C4-2B (cell line): ENCODE data around the gene ZFYVE1.

Experiments used
- H3K27ac ChIP-seq: fragments of 450-650 bp; 2 replicates; pipeline ENCODE4 v1.5.1; 2017
- ZFX ChIP-seq: fragments of 450-650 bp; IDR thresholded peaks from 2 replicates; pipeline ENCODE4 v1.6.1; 2017
- TF ChIP-seq, protein P1 (sequence below): fragments of 450-650 bp; conservative IDR thresholded peaks from 2 replicates; pipeline ENCODE4 v1.5.1; 2017; ENCODE audit warnings: mild to moderate bottlenecking

Gene ZFYVE1

DNA sequence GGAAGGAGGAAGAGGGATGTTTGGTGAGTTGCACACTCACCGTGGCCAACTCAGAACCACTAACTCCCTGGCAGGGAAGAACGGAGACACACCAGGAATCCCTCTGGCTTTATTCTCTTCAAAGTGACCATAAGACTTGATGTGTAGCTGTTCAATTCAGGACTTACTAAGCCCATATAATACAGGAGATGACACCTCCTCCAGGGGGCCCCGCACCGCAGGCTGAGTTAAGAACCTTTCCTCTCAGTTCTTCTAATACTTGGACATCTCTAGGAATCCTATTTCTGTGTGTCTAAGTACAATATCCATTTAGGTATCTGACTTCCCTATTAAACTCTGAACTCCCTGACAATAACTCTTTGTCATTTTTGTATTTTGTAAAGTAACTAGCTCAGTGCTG is 51.1 kb downstream of the ZFYVE1 start:
- TF ChIP-seq ZFX = no peak
- TF ChIP-seq, protein P1, sequence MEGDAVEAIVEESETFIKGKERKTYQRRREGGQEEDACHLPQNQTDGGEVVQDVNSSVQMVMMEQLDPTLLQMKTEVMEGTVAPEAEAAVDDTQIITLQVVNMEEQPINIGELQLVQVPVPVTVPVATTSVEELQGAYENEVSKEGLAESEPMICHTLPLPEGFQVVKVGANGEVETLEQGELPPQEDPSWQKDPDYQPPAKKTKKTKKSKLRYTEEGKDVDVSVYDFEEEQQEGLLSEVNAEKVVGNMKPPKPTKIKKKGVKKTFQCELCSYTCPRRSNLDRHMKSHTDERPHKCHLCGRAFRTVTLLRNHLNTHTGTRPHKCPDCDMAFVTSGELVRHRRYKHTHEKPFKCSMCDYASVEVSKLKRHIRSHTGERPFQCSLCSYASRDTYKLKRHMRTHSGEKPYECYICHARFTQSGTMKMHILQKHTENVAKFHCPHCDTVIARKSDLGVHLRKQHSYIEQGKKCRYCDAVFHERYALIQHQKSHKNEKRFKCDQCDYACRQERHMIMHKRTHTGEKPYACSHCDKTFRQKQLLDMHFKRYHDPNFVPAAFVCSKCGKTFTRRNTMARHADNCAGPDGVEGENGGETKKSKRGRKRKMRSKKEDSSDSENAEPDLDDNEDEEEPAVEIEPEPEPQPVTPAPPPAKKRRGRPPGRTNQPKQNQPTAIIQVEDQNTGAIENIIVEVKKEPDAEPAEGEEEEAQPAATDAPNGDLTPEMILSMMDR = no peak

DNA sequence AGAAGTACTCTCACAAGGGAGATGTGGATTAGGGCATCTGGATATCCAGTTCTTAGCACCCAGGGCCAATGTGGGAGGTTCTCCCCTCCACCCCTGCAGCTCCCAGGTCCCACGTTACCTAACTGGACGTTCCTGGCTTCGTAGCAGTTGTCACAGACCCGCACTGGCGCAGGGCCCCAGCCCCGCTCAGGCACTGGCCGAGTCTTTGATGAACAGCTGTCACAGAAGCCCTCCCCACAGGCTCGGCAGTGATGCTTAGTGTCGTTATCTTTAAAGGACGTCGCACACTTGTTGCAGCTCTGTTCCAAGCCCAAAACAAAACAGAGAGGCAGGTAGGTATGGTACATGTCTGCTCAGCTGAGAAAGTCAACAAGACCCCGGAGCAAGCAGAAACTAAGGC is 52.2 kb downstream of the ZFYVE1 start:
- TF ChIP-seq, protein P1 = no peak
- TF ChIP-seq ZFX = no peak
- no peak overlapping the region for H3K27ac ChIP-seq

More for the DNA sequence above, 51.1 kb downstream of the ZFYVE1 start:
- no peak overlapping the region for H3K27ac ChIP-seq

DNA sequence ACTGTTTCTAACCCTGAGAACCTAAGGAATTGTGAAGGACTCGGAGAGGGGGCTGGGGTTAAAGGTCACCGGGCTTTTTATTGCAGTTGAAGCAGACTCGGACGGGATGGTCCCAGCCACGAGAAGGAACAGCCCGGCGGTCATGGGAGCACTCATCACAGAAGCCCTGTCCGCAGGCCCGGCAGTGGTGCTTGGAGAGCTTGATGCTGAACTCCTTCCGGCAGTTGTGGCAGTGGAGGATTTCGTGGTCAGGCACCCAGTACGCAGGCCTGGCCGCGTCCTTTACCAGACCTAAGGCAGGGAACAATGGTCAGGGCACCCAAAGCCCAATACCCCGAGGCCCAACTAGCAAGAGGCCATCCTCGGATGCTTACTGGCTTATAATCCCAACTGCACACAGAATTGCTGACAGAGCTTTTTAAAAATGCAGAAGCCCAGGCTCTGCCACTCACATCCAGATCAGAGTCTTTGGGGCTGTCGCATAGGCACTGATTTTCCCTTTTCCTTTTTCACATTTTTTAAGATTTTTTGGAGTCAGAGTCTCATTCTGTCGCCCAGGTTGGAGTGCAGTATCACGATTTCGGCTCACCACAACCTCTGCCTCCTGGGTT is 56.0 kb downstream of the ZFYVE1 start:
- no peak overlapping the region for H3K27ac ChIP-seq
- TF ChIP-seq, protein P1 = no peak
- no peak for TF ChIP-seq ZFX

DNA sequence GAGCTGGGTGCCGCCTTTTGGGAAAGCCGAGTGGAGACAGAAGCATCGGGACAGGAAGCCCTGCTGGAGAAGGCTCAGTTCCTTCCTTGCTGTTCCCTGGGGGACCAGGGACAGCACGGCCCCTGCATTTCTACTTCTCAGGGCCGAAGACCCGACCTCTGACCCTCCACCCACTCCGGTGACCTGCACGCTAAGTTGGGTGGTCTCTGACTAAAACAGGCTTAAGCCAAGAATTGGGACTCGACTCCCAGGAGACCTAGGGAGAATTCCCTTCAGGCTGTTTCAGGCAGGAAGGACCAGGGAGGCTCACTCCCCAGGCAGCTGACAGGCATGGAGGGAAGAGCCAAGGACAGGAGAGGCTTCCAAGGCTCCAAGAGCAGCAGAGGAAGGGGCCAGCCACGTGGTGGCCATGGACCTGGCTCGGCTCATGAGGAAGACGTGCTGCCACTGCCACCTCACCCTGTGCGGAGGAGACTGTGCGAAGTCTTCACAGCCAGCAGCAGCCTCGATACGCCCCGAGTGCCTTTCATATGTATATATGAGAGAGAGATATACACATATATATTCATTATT is 56.8 kb downstream of the ZFYVE1 start:
- H3K27ac ChIP-seq = no peak overlapping the region
- TF ChIP-seq, protein P1 = no peak
- no peak for TF ChIP-seq ZFX

DNA sequence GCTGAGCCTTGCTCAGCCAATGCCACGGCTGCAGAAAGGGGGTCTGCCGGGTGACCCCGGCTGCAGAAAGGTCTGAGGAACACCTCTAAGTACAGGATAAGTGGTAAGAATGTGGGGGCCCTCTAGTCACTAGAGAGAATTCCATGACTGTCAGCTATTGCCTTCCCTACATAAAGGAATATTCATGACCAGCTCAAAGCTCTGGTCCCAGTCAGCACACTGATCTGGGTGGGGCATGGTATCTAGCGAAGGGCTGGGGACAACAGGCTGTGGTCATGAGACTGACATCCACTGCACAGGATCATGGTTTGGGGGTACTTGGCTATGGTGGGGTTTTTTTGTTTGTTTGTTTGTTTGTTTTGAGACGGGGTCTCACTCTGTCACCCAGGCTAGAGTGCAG is 58.6 kb downstream of the ZFYVE1 start:
- TF ChIP-seq, protein P1 = no peak
- no peak for TF ChIP-seq ZFX
- no peak overlapping the region for H3K27ac ChIP-seq

DNA sequence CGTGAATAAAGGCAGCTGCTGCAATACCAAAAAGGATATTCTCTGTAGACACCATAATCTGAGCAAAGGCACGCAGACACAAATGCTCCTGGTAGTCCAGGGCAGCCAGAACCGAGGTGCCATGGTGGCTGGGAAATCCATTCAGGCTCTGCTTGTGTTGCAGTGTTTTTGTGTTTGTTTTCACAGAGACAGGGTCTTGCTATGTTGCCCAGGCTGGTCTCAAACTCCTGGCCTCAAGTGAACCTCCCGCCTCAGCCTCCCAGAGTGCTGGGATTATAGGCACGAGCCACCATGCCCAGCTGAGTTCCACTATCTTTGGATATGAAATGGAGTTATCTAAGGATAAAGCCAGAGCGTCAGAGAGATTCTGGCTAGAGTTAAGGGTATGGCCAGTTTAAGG is 60.9 kb downstream of the ZFYVE1 start:
- TF ChIP-seq ZFX = no peak
- TF ChIP-seq, protein P1 = no peak
- H3K27ac ChIP-seq = no peak overlapping the region

DNA sequence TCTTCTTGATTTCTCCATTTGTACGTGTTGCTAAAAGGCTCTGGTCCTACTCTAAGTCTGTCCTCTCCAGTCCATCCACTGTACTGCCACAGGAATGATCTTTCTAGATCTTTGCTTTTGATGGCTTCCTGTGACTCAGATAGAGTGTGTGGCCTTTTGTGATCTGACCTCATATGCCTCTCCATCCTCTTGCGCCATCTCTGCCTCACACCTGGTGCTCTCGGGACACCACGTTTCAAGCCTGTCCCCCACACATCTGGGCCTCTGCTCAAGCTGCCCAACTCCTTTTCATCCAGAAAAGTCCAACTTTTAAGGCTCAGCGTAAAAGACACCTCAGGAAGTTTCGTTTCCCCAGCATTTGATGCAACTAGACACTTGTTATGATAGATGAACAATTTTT is 61.7 kb downstream of the ZFYVE1 start:
- no peak for TF ChIP-seq ZFX
- TF ChIP-seq, protein P1 = no peak
- no peak overlapping the region for H3K27ac ChIP-seq
